Activated naive CD8-positive, alpha-beta T cell treated with anti-CD3 and anti-CD28 coated beads, Interleukin-2, amount 50 U/mL, for 16 hours (primary cell): Measurements from ENCODE around the gene EPAS1.

ENCODE experiments used
- DNase-seq: peaks from one replicate; pipeline ENCODE4 v3.0.0-alpha.2; 2020; ENCODE audit warnings: low read depth, low spot score

Gene EPAS1

DNA sequence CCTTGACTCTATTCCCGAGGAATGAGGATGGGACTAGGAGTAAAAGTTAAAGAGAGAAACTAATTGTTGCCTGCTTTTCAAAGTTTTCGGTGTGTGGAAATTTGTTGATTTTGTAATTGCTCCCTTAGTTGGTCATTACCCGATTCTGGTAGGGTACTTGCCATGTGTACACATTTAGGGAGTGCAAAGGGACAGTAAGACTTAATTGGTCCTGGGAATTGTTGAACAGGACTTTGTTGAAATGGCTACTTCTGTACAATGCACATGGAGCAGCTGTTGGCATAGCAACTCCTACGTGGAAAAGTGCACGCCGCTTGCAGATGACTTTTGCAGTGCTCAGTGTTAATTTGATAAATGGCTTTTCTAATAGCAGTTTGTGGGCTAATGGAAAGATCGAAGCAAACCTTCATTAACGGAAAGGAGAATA, 22.9 kb downstream of the EPAS1 start:
- no peak for DNase-seq

DNA sequence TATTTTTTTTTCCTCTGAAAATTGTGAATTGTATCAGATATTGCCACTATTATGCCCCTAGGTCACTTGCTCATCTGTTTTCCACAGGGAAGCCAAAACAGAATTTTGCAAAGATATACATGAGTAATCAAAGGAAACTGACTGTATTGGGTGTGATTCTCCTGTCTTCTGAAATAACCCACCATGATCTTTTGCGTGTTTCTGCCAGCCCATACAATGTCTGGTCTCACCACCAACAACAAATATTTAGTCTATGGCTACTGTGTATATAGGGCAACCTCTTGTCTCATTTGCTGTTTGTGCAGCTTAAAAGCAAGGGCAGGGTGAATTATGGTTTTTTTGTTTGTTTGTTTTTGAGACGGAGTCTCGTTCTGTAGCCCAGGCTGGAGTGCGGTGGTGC, 26.5 kb downstream of the EPAS1 start:
- no peak for DNase-seq

DNA sequence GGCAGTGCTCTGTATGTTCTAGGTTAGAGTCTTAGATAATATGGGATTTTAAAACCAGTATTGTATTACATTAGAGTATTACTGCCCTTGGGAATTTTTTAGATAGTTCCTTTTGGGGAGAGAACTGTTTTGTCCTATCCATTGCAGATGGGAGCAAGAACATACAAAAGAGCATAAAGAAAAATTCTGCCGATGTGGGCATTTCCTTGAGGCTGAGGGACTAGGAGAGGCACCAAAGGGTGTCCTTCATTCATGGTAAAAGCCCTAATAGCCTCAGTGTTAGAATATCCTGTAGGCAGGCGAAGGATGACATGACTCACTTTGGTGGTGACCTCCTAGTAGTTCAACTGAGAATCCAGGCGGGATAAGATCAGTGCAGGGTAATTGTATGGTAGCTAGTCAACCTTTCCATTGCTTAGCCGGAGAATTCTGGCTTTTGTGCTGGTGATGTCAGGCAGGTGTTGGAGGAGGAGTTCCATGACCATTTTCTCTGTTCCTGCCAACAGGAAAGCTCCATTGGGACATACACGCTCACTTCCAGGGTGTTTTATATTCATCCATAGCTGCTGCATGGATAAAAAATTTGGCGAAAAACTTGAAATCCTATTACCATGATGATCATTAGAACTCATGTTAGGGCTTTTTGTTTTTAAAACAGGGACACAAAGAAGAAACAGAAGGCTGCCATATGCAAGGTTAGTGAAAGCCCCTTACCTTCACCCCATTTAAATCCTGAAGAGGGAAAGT, 28.1 kb downstream of the EPAS1 start:
- DNase-seq: no peak

DNA sequence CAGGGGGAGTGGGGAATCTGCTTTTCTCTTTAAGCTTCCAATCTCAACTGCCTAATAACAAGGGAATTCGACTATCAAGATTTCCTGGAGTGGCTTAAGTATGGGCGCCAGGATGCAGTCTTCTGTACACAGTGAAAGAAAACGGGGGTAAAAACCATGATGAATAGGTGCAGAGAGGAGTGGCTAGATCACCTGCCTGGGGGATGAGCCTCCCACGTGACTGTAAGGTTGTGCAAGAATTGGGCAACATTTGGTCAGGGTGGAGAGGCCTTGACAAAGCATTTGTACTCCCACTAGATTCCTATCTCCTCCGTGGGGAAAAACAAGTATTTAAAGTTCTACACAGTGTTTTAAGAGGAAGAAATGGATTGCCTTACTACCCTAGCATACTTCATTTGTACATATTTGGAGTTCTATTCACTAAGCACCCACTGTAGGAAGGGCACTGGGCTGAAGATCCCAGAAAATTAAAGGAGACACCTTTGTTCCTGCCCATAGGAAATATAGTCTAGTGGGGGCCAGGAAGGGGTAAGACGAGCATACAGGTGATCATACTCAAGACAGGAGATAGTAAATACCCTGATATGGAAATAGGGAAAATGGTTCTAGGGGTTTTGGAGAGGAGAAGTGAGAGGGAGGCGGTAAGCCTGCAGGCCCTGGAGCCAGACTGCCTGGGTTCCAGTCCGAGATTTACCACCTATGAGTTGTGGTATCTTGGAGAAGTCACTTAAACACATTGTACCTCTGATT, 29.2 kb downstream of the EPAS1 start:
- DNase-seq: no peak

DNA sequence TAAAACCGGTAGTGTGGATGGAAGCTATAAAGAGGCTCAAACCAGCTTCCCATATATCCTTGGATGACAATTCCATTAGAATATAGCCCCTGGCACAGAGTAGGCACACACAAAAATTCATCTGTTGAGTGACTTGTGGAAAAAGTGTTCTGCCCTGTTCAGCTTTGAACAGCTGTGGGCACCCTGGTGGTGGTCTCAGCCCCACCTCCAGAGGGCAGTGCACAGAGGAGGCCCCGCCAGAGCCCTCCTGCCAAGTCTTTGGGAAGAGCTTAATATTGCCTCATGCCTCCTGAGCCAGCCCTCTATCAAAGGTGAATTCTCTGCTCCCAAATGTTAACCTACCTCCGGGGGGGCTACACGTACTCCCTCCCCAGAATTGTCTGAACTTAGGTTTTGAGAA, 30.4 kb downstream of the EPAS1 start:
- no peak for DNase-seq

DNA sequence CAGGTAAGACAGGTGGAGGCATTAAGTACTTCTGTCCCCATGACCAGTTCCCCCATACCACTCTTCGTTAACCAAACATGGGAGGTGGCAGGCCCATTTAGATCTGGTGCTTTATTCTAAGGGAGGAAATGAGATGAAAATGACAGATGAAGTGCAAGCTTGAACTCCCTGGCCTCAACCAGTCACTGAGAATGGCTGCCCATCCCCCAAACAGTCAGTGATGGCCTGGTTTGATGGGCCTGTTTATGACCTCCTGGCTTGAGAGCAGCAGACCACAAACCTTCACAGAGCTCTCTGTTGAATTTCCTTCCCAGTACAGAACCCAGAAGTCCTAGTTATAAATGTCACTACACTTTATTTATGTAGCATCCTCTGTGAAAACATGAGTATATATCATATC, 31.1 kb downstream of the EPAS1 start:
- DNase-seq: no peak

DNA sequence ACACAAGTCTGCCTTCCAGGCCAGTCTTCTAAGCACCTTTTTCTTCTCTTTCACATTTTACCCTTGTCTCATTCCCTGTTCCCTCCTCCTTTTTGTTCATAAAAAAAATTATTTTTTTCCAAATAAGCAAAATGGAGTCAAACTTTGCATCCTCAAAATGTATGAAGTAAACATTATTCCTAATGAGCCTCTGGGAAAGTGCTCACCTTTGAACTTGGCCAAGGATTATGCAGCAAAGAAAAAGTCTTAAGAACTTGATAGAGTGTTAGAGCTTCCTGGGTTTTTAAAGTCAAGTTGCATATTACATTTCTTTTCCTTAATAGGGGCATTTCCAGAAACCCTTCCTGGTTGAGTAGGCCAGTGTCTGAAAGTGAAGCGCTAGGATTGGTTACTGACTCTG, 31.6 kb downstream of the EPAS1 start:
- no peak for DNase-seq

DNA sequence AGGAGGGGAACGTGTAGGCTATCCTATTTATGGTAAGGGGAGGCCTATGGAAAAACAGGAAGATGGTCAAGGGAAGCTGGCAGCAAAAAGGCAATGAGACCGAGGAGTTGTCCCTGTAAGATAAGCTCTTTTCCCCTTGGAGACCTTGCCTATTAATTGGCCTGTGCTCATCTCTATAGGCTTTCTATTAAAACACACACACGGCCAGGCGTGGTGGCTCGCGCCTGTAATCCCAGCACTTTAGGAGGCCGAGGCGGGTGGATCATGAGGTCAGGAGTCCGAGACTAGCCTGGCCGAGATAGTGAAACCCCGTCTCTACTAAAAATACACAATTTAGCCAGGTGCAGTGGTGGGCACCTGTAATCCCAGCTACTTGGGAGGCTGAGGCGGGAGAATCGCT, 32.1 kb downstream of the EPAS1 start:
- no peak for DNase-seq

DNA sequence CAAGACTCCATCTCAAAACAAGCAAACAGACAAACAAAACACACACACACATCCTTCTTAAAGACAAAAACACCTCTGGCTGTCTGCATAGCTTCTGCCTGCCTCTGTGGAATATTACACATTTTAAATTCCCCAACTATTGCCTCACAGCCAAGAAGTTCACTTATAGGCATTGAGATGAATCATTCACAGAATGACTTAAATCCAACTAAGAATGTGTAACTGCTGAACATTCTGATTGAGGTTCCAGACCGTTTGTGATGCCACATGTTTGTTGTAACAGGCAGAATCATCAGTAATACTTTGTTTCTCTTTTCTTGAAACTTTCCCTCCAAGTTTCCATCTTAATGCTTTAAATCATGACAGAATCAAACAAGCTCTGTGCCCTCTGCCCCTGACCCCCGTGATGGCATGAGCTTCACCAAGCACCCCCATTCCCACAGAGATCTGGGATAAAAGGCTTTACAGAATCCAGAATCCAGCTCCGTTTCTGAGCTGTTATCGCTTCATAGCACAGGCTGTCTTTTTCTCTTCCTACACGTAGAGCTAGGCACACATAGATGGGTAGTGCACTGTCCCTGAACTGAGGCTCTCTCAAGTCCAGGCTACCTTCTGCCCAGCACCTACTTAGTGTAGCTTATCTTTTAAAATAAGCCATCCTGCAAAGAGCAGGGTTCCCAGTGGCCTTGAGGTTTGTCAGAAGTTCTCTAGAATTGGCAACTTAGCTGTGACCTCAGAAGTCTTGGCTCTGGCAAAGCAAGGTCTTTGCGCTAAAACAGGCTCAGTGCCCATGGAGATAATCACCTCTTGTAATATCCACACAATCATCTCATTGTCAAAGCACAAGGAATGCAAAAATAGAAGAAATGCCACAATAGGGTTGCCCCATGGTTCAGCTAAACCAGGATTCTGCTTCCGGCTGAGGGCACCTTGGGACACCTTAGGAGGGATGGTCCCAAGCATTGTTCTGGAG, 32.9 kb downstream of the EPAS1 start:
- no peak for DNase-seq

DNA sequence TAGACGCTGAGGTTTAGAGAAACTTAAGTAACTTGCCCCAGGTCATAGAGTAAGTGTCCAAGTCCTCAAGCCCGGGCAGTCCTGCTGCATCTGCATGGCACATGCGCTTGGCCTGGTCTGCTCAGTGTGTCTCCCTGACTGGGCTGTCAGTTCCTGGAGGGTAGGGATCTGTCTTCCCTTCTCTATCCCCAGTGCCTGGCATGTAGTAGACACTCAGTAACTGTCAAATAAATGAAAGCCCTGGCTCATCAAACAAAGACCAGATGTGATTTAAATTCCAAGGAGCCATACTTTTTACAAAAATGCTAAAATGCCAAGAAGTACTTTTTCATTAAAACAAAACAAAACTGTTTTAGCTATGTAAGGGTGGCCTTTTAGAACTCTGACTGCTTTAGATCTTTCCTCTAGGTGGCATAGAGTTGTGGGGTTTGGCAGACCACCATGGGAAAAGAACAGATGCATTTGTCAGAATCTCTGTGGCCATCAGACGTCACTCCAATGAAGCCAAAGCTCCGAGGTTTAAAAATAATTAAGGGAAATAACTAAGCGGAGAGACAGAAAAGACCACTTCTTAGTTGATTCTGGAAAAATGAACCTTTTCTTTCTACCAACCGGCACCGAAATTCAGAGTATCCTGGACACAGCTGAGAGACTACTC, 34.0 kb downstream of the EPAS1 start:
- DNase-seq: no peak

DNA sequence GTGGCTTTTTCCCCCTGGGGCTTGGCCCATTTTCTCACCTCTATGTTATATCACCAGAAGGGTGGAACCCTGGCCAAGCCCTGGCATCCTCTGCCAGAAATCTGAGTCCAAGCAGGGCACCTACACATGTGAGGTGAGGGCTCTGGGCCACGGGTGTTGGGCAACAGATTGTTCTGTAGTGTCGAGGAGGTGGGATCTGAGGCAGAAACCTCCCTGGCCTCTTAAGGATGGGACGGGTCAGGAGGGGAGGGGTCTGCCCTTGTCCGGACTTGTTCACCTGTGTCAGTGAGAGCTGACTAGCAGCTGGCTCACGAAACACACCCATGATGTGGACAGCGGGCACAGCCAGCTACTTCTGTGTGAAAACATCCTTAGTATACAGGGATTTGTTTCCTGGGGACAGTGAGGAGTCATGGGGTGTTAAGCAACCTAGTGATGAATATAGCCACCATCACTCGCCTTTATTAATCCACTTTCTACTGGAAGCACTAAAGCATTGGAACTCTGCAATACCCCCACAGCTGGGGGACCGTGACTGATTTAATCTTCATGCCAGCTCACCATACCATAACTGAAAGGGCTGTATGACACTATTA, 35.6 kb downstream of the EPAS1 start:
- no peak for DNase-seq

DNA sequence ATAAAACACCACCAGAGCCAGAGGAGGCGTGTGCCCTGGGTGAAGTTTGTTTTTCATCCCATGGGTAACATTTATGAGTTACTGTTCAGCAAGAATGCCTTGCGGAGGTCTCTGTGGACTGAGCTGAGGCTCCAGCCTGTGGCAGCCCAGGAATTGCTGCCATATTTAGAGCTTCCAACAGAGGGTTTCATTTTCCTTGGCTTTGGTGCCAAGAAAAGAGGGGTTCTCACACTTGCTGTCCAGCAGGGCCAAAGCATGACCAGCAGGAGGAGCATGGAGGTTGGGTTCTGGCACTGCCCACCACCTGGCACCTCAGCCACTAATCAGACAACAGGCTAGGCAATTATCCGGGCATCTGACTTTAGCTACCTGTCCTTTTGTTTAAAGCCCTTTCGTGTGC, 36.7 kb downstream of the EPAS1 start:
- DNase-seq: no peak

DNA sequence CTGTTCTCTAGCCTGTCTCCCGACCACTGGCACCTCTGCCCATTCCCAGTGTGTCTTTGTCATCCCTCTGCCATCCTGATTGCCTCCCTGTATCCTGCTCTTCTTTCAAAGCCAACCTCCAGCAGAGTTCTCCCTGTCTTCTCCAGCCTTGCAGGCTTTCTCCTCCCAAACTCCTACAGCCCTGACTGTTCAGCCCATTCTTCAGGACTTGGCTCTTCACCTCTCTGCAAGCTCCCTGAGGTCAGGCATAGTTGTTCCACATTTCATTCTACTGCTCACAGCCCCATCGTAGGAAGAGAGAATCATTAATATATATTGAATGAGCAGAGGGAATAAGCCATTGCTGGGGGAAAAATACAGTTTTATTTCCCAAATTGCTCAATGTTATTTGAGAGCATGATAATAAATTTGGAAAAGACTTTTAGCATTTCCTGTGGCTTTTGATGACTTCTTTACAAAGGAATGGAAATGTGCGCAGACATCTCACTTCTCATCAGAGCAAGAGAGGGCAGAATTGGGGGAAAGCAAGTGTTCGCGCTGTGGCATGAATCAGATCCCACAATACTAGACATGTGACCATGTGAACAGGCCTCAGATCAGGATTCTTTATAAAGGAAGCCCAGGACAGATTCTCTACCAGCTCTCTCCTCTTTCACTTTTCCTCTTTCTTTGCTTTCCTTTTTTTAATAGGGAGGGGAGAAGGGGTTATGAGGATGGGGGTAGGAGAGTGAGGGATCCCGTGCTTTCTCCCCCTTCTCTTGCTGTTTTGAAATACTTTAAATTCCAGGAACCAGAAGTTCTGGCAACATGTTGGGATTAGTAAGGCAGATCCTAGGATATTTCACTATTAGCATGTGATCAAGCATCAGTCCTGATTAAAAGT, 37.4 kb downstream of the EPAS1 start:
- DNase-seq: no peak

DNA sequence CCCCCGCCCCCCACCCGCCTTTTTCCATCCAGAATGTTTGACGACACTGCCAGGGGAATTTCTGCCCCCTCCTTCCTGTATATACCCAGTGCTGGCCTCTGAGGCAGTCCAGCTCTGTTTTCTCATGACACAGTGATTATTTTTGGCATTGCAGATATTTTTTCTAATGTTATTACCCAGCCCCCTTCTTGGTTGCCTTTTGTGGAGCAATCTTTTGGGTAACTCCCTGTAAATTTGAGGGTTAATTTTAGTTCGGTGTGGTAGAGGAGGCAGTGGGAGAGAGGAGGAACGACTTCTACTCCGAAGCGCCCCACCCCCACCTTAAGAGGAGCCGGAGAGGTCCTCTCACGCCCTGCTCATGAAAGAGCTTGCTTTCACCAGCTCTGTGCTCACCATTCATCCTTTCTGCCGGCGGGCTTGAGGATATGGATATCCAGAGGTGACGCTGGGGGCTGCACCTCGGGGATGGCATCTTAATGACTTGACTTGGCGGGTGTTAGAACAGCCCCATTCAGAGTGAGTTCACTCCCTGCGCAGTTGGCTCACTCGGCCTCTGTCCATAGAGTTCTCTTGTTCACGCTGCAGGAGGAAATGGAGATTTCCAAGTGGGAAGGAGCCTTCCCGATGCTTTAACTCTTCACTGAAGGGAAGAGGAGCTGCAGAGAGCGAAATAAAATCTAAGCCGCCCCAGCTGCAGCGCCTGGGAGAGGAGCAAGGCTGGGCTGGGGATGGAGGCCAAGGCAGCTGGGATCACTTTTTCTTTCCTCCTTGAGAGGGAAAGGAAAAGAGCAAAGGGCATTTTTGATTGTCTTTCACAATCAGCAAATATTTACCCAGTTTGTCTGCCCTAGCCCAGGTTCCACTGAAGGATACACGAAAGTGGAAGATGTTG, 38.4 kb downstream of the EPAS1 start:
- no peak for DNase-seq

DNA sequence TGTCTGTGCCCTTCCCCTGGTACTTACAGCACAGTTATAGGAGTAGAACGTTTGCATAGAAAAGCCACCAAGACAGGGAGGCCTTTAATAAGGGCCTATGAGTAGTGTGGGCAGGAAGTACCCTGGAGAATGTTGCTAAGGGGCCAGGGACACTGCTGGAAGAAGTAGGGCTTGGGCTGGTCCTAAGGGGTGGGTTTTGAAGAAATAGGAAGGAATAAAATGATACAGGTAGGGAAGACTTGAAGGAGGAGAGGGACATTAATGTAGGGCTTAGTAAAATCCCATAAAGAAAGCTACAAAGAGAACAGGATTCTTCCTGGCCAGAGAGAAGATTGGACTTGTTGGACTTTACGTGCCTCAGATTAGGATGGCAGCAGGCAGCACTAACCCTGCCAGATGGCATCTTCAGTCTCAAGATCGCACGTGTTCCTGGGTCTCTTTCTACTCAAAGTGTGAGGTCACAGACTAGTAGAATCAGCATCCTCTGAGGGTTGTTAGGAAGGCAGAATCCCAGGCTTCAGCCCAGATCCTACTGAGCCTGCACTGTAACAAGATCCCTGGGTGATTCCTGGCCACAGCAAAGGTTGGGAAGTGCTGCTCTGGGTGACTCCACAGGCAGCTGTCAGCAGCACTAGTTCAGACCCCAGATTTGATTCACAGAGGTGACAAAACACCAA, 39.2 kb downstream of the EPAS1 start:
- DNase-seq: no peak

DNA sequence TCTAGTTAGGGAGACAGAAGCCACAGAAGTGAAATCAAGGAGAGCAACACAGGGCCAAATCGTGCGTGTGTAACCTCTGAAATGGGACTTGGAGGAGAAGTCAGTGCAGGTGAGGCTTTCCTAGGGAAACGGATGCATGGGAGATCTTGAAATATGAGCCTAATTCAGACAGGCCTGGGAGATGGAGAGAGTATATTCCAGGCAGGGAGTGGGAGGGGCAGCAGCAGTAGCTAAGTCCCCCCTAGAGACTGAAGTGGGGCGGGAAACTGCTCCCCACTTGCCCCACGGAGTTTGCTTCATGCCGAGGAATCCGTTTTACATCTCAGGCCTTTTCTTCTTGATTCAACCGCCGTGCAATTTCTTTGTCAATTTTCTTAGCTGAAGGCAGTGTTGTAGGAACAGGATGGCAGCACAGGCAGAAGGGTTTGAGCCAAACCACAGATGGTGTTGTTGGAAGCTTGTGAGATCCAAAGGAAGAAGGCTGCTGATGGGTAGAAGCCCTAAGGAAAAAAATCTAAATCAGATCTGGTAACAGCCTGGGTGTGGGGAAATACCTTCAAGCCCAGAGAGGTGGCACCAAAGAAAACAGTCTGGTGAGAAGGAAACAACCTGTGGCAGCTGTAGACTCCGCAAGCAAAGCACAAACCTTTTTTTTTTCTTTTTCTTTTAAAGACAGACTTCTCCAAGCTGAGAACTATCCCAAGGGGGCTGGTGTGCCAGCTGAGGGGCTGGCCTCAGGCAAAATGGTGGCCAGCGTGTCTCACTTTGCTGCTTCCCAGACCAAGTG, 40.2 kb downstream of the EPAS1 start:
- no peak for DNase-seq

DNA sequence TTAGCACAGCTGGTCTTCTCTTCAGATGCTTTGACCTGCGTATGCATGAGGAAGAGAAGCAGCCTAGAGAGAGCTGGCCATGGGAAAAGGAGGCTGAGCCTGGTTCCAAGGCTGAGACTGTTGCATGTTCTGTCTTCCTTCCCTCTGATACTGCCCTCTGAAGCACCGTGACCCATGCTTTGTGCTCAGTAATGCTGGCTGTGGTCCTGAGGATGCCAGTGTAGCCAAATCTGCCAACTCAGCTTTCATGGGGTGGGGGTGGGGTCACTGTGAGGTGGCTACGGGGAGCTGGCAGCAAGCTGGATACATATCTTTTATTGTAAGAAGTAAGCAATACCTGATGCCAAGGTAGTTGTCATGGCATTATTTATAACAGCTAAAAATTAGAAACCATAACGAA, 41.5 kb downstream of the EPAS1 start:
- DNase-seq: no peak

DNA sequence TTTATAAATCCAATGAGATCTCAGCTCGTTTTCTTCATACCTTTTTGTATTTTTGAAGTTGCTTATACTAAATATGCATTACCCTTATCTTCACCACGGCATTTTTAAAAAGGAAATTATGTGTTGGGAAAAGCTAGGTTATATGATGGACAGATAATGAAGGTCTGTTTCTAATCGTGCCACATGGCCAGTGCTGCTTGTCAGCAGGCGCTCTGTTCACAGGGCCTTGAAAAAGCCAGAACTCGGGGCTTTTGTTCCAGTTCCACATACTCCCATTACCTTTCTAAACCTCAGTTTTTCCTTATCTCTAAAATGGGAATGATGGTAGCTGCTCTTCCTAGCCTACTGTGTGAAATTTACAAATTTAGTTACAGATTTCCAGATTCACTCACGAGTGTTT, 42.0 kb downstream of the EPAS1 start:
- no peak for DNase-seq
